Nephron progenitor cell (in vitro differentiated cells): Measurements from ENCODE around the gene TWSG1.
"Not testable (repeated sequence)": the region's sequence is repeated elsewhere in the genome, so short reads cannot be mapped to it uniquely, and the experiment has no call there.

ENCODE experiments used
- DNase-seq: peaks from one replicate; pipeline ENCODE4 v3.0.0; 2021
- H3K27ac Mint-ChIP-seq: 2 replicates; pipeline ENCODE4 v1.8.0; 2021; ENCODE audit warnings: mild to moderate bottlenecking, moderate library complexity, mixed read lengths
- H3K27me3 Mint-ChIP-seq: 2 replicates; pipeline ENCODE4 v1.8.0; 2021; ENCODE audit warnings: mild to moderate bottlenecking, low read depth, mixed read lengths; ENCODE audit not compliant: poor library complexity
- H3K36me3 Mint-ChIP-seq: 2 replicates; pipeline ENCODE4 v1.8.0; 2021; ENCODE audit warnings: low read depth, mixed read lengths
- H3K4me1 Mint-ChIP-seq: 2 replicates; pipeline ENCODE4 v1.8.0; 2021; ENCODE audit warnings: mixed read lengths
- H3K4me3 Mint-ChIP-seq: 2 replicates; pipeline ENCODE4 v1.8.0; 2021; ENCODE audit warnings: mild to moderate bottlenecking, moderate library complexity, mixed read lengths
- H3K9me3 Mint-ChIP-seq: 2 replicates; pipeline ENCODE4 v1.8.0; 2021; ENCODE audit warnings: mild to moderate bottlenecking, moderate library complexity, mixed read lengths
- TF ChIP-seq, protein P1 (sequence below): fragments of 200-600 bp; sonication (generic); IDR thresholded peaks from 2 replicates; pipeline ENCODE4 v1.5.0; 2021; ENCODE audit warnings: antibody characterized with exemption

TWSG1 gene

DNA sequence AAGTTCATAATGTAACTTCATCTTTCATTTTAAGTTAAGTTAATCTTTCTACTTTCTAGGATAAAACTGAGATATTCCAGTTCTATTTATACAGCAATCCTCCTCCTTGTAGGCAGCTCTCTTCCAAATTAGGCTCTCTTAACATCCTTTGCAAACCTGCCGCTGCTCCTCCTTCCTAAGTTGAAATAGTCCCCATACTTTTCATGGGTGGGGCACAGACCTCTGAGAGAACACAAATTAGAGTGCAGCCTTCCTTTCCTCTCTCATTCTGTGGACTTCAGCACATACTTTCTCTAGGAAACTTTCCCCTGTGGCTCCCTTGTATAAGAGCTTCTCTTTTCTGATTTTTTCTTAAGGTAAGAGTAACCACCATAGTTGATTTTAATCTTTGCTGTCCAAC lies 28.3 kb downstream of the TWSG1 start:
- H3K4me1 Mint-ChIP-seq = no peaks in the 10 kb centered on the region
- H3K27me3 Mint-ChIP-seq = no peaks in the 10 kb centered on the region
- H3K27ac Mint-ChIP-seq = no peak overlapping the region
- peaks cover 9% of the 10 kb centered on the region for H3K9me3 Mint-ChIP-seq
- peaks cover 61% of the 10 kb centered on the region for H3K36me3 Mint-ChIP-seq
- TF ChIP-seq, protein P1, sequence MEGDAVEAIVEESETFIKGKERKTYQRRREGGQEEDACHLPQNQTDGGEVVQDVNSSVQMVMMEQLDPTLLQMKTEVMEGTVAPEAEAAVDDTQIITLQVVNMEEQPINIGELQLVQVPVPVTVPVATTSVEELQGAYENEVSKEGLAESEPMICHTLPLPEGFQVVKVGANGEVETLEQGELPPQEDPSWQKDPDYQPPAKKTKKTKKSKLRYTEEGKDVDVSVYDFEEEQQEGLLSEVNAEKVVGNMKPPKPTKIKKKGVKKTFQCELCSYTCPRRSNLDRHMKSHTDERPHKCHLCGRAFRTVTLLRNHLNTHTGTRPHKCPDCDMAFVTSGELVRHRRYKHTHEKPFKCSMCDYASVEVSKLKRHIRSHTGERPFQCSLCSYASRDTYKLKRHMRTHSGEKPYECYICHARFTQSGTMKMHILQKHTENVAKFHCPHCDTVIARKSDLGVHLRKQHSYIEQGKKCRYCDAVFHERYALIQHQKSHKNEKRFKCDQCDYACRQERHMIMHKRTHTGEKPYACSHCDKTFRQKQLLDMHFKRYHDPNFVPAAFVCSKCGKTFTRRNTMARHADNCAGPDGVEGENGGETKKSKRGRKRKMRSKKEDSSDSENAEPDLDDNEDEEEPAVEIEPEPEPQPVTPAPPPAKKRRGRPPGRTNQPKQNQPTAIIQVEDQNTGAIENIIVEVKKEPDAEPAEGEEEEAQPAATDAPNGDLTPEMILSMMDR = no peak
- no peak for DNase-seq
- H3K4me3 Mint-ChIP-seq = no peak overlapping the region

DNA sequence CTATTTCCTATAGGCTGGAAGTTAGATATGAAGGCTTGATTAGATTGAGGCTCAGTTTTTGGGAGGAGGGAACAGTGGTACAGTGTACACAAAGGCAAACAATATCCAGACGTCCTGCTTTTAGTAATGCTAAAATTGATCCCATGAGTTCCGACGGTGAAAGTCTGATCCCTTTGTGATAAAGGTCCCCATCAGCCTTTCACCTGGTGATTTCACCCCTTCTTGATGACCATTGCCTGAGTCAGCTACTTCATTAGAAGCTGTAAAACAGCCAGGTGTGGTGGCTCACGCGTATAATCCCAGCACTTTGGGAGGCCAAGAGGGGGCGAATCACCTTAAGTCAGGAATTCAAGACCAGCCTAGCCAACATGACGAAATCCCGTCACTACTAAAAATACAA lies 29.7 kb downstream of the TWSG1 start:
- TF ChIP-seq, protein P1 = no peak
- DNase-seq = no peak
- Mint-ChIP-seq H3K27me3 (no peaks in the 10 kb centered on the region), H3K4me1 (no peaks in the 10 kb centered on the region), H3K36me3 (peaks cover 62% of the 10 kb centered on the region), H3K27ac (no peak overlapping the region), H3K9me3 (peaks cover 12% of the 10 kb centered on the region), H3K4me3 (no peak overlapping the region)

DNA sequence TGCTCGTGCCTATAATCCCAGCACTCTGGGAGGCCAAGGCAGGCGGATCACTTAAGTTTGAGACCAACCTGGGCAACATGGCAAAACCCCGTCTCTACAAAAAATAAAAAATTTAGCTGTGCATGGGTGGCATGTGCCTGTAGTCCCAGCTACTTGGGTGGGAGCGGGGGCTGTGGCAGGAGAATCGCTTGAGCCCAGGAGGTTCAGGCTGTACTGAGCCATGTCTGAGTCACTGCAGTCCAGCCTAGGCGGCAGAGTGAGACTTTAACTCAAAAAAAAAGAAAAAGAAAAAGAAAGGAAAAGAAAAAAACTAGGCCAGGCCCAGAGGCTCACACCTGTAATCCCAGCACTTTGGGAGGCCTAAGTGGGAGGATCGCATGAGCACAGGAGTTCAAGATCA lies 30.8 kb downstream of the TWSG1 start:
- H3K36me3 Mint-ChIP-seq = peaks cover 63% of the 10 kb centered on the region
- TF ChIP-seq, protein P1 = no peak

DNA sequence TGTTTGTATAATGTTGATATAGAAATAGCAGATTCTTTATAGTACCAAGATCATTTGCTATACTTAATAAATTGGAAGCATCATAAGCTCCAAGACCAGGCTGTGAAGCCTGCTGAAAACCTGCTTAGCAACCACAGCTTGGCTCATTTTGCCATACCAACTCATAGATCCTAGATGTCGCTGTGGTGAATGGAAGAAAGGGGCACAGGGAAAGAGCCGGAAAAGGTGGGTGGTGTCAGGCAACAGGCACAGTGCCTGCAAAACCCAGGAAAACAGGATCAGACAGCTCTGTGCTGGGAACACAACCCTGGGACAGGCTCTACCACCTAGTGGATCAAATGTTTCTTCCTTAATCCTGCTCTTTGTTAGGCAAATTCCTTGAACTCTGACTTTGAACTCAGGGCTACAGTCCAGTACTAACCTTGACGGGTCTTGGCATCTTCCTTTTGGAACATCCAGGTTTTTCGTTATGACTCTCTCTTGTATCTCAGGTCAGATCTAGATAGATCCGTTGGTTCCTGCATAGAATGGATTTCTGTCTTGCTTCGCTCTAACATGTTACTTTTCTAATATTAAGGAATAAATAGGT lies 31.6 kb downstream of the TWSG1 start:
- Mint-ChIP-seq H3K36me3 (peaks cover 58% of the 10 kb centered on the region), H3K27ac (no peak overlapping the region), H3K4me1 (no peaks in the 10 kb centered on the region), H3K27me3 (peaks cover 3% of the 10 kb centered on the region), H3K4me3 (no peak overlapping the region), H3K9me3 (peaks cover 20% of the 10 kb centered on the region)
- TF ChIP-seq, protein P1 = peak; percentile 12
- DNase-seq = peak; percentile 5

More for the DNA sequence above, 30.8 kb downstream of the TWSG1 start:
- no peak for DNase-seq
- no peak overlapping the region for H3K4me3 Mint-ChIP-seq
- peaks cover 20% of the 10 kb centered on the region for H3K9me3 Mint-ChIP-seq
- H3K4me1 Mint-ChIP-seq = no peaks in the 10 kb centered on the region
- H3K27ac Mint-ChIP-seq = peak overlapping the region; percentile 70
- H3K27me3 Mint-ChIP-seq = peaks cover 3% of the 10 kb centered on the region

DNA sequence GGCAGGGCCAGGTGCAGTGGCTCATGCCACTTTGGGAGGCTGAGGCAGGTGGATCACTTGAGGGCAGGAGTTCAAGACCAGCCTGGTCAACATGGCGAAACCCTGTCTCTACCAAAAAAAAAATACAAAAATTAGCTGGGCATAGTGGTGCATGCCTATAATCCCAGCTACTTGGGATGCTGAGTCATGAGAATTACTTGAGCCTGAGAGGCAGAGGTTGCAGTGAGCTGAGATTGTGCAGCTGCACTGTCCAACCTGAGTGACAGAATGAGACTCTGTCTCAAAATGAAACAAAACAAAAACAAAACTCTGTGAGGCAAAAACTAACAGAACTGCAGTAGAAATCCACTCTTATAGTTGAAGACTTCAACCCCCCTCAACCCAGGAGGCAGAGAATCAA lies 38.7 kb downstream of the TWSG1 start:
- not testable (repeated sequence) for H3K4me3 Mint-ChIP-seq, H3K27me3 Mint-ChIP-seq, DNase-seq, H3K4me1 Mint-ChIP-seq, H3K27ac Mint-ChIP-seq
- peaks cover 75% of the 10 kb centered on the region for H3K36me3 Mint-ChIP-seq
- peaks cover 14% of the 10 kb centered on the region for H3K9me3 Mint-ChIP-seq

DNA sequence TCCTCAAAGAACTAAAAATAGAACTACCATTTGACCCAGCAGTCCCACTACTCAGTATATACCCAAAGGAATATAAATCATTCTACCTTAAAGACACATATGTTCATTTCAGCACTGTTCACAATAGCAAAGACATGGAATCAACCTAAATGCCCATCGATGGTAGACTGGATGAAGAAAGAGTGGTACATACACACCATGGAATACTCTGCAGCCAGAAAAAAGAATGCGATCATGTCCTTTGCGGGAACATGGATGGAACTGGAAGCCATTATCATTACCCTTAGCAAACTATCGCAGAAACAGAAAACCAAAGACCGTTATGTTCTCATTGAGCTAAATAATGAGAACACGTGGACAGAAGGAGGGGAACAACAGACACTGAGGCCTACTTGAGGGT lies 44.5 kb downstream of the TWSG1 start:
- TF ChIP-seq, protein P1 = no peak
- peaks cover 13% of the 10 kb centered on the region for H3K9me3 Mint-ChIP-seq
- peaks cover 63% of the 10 kb centered on the region for H3K36me3 Mint-ChIP-seq
- peaks cover 4% of the 10 kb centered on the region for H3K27me3 Mint-ChIP-seq
- no peak overlapping the region for H3K4me3 Mint-ChIP-seq
- no peak overlapping the region for H3K27ac Mint-ChIP-seq
- no peaks in the 10 kb centered on the region for H3K4me1 Mint-ChIP-seq
- no peak for DNase-seq
